ENCODE measurements around the gene PSME4. TPM values are rescaled to one million over a fixed set of nuclear protein-coding genes. Genes with fewer than 3 reads are reported as not detected.
"Not testable (repeated sequence)": the region's sequence is repeated elsewhere in the genome, so short reads cannot be mapped to it uniquely, and the experiment has no call there.

The PSME4 gene
- total RNA-seq, 1 donor from 2014 or later = 74.3 TPM

DNA sequence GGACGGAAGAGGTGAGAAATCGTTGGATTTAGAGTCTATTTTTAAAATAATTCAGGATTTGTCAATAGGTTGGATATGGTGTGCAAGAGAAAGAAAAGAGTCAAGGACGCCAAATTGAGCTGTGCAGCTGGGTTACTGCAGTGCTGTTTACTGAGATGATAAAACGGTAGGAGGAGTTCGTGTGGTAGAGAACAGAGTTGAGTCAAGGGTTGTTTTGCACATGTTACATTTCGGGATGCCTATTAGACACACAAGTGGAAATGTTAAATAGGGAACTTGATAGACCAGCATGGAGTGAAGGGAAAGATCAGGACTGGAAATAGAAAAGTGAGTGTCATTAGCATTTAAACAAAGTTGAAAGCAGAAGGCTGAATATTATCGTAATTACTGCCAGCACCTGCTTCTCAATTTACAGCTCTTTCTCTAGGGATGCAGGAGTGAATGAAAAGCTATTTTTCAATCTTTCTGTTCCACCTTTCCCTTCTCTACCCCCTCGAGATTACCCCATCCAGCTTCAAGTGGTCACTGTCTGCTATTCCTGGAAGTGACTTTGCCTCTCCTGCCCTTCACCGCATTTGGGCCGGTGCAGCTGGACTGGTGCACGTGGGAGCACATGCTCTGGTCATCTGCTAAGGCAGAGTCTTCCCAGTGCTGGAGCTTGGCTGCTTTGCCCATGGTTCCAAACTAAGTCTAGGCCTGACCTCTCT lies 141.4 kb downstream of the PSME4 start:
- intact Hi-C loops (cut with micrococcal nuclease) = no loop called here
- no peaks in the 10 kb centered on the region for H3K27me3 Mint-ChIP-seq
- no peak for DNase-seq
- H3K36me3 Mint-ChIP-seq (ENCODE audit: low read depth) = peaks cover 32% of the 10 kb centered on the region
- no peaks in the 10 kb centered on the region for H3K4me1 Mint-ChIP-seq
- ChIA-PET CTCF (no interaction called here), POLR2A (no interaction called here)
- TF ChIP-seq, protein P1, sequence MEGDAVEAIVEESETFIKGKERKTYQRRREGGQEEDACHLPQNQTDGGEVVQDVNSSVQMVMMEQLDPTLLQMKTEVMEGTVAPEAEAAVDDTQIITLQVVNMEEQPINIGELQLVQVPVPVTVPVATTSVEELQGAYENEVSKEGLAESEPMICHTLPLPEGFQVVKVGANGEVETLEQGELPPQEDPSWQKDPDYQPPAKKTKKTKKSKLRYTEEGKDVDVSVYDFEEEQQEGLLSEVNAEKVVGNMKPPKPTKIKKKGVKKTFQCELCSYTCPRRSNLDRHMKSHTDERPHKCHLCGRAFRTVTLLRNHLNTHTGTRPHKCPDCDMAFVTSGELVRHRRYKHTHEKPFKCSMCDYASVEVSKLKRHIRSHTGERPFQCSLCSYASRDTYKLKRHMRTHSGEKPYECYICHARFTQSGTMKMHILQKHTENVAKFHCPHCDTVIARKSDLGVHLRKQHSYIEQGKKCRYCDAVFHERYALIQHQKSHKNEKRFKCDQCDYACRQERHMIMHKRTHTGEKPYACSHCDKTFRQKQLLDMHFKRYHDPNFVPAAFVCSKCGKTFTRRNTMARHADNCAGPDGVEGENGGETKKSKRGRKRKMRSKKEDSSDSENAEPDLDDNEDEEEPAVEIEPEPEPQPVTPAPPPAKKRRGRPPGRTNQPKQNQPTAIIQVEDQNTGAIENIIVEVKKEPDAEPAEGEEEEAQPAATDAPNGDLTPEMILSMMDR (IDR thresholded peaks at IDR 0.05) = no peak
- ATAC-seq (ENCODE audit: low read depth) = no peak
- no peak overlapping the region for H3K27ac Mint-ChIP-seq
- no peak overlapping the region for H3K4me3 Mint-ChIP-seq
- H3K9me3 Mint-ChIP-seq = peaks cover 3% of the 10 kb centered on the region

DNA sequence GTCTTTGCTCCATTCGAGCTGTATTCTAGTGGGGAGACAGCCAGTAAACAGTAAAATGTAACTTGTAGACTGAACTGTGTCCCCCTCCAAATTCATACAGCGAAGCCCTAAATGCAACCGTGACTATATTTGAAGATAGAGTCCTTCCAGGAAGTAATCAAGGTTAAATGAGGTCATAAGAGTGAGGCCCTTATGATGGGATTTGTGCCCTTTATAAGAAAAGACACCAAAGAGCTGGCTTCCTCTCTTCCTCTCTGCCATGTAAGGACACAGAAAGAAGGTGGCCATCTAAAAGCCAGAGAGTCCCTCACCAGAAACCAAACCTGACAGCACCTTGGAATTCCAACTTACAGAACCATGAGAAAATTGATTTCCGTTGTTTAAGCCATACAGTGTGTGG lies 142.5 kb downstream of the PSME4 start:
- CTCF ChIA-PET = no interaction called here
- H3K27me3 Mint-ChIP-seq = no peaks in the 10 kb centered on the region
- POLR2A ChIA-PET = no interaction called here

DNA sequence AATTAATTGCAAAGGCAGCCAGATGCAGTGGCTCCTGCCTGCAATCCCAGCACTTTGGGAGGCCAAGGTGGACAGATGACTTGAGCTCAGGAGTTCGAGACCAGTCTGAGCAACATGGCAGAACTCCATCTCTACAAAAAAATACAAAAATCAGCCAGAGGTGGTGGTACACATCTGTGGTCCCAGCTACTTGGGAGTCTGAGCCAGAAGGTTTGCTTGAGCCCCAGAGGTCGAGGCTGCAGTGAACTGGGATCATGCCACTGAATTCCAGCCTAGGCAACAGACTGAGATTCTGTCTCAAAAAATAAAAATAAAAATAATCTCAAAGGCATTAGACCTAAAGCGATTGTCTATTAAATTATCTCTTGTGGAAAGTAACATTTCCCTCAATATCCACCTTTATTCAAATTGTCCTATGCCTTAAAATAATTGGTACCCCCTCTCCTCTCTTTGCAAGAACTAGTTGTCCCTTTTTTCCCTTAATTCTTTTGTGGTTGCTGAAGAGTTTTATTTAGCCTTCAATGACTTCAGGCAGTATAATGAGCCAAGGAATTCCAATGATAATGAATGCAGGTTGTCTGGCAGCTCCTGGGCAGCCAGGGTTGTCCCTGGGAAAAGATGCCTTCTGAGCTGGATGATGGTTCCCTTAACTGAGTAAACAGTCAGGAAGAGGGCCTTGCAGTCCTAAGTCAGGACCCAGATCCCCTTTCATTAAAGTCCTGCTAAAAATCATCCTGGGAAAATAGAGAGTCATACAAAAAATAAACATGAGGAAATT lies 143.2 kb downstream of the PSME4 start:
- no peaks in the 10 kb centered on the region for H3K27me3 Mint-ChIP-seq
- H3K9me3 Mint-ChIP-seq = peaks cover 3% of the 10 kb centered on the region
- no peaks in the 10 kb centered on the region for H3K4me1 Mint-ChIP-seq
- CTCF ChIA-PET = no interaction called here
- DNase-seq (no peak), ATAC-seq (ENCODE audit: low read depth) (no peak)
- peaks cover 25% of the 10 kb centered on the region for H3K36me3 Mint-ChIP-seq (ENCODE audit: low read depth)
- POLR2A ChIA-PET = no interaction called here
- H3K27ac Mint-ChIP-seq = no peak overlapping the region
- TF ChIP-seq, protein P1 (IDR thresholded peaks at IDR 0.05) = no peak
- H3K4me3 Mint-ChIP-seq = no peak overlapping the region
- intact Hi-C loops (cut with micrococcal nuclease) = no loop called here

More for the DNA sequence above, 142.5 kb downstream of the PSME4 start:
- H3K27ac Mint-ChIP-seq = no peak overlapping the region
- peaks cover 3% of the 10 kb centered on the region for H3K9me3 Mint-ChIP-seq
- peaks cover 24% of the 10 kb centered on the region for H3K36me3 Mint-ChIP-seq (ENCODE audit: low read depth)
- no peak for DNase-seq
- no peaks in the 10 kb centered on the region for H3K4me1 Mint-ChIP-seq
- H3K4me3 Mint-ChIP-seq = no peak overlapping the region
- TF ChIP-seq, protein P1 (IDR thresholded peaks at IDR 0.05) = no peak
- intact Hi-C loops (cut with micrococcal nuclease) = no loop called here
- ATAC-seq (ENCODE audit: low read depth) = no peak

DNA sequence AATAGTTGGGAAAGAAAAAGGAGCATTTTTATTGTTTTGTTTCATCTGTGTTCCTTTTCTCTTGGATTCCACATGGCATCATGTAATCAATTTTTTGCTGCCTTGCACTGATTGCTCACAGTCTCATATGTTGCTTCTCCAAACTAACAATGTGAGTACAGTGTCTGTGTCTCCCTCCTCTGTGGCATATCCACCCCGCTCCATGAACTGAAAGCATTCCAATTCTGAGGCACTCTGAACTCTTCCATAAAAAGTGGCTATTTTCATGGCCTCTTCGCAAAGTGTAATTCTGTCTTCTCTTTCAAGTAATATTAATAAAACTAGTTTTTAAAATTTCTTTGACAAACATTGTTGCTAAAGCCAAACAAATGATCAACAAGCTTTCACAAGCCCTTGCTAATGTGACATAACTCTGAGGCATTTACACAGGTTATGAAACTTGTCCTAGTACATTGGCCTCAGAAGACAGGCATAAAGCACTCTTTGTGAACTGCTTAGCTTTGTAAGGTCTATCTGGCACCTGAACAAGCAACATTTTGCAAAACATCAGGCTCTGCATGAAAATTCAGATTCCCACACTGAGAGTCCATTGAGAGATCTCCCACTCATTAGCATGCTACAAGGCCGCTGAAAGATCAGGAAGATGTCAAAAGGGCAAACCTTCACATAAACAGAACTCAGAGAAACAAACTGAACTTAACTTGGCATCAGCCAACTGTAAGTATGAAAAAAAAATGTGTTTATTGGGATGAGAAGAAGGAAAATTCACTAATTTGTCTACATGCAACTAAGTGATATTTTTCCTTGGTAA lies 144.0 kb downstream of the PSME4 start:
- ChIA-PET CTCF (no interaction called here), POLR2A (no interaction called here)
- no peak for DNase-seq
- intact Hi-C loops (cut with micrococcal nuclease) = no loop called here
- no peak for ATAC-seq (ENCODE audit: low read depth)
- Mint-ChIP-seq H3K4me3 (no peak overlapping the region), H3K9me3 (peaks cover 3% of the 10 kb centered on the region), H3K27me3 (no peaks in the 10 kb centered on the region), H3K36me3 (ENCODE audit: low read depth) (peaks cover 22% of the 10 kb centered on the region), H3K4me1 (no peaks in the 10 kb centered on the region), H3K27ac (no peak overlapping the region)
- TF ChIP-seq, protein P1 (IDR thresholded peaks at IDR 0.05) = no peak

DNA sequence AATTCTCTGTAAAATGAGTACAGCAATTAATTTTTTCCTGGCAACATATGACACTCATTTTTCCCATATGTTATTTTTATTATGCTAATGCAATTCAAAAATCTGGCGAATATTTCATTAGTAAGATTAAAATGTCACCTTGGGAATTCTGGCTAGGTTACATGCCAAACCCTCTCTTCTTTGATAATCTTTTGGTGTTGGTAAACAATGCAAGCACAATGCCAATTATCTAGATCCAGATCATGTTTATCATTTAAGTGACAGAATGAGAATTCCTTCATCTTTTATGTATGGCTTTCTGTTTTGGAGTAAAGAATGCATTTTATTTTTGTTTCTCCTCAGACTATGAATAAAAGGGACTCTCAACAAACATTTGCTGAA lies 144.8 kb downstream of the PSME4 start:
- ChIA-PET CTCF (no interaction called here), POLR2A (no interaction called here)
- ATAC-seq (ENCODE audit: low read depth) = no peak

DNA sequence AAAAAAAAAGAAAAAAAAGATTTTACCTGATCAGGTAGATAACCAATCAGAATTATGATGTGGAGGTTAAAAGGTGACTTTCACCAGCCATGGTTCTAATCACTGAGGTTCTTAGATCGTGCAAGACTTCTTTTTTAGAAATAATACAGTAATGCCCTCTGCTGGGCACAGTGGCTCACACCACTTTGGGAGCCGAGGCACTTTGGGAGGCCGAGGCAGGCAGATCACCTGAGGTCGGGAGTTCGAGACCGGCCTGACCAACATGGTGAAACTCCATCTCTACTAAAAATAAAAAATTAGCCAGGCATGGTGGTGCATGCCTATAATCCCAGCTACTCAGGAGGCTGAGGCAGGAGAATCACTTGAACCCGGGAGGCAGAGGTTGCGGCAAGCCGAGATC lies 147.2 kb downstream of the PSME4 start:
- ATAC-seq (ENCODE audit: low read depth); H3K27me3 Mint-ChIP-seq; H3K4me3 Mint-ChIP-seq; H3K9me3 Mint-ChIP-seq; intact Hi-C loops (cut with micrococcal nuclease); CTCF ChIA-PET; H3K27ac Mint-ChIP-seq; H3K4me1 Mint-ChIP-seq; DNase-seq: not testable (repeated sequence)
- H3K36me3 Mint-ChIP-seq (ENCODE audit: low read depth) = peaks cover 25% of the 10 kb centered on the region
- POLR2A ChIA-PET = interaction anchor here (0.7 kb wide), 1 partner anchor 1592 kb away, joined by 4 read pairs; no protein-coding TSS in a partner anchor

More for the DNA sequence above, 144.8 kb downstream of the PSME4 start:
- no peak overlapping the region for H3K27ac Mint-ChIP-seq
- no peaks in the 10 kb centered on the region for H3K4me1 Mint-ChIP-seq
- no peak for DNase-seq
- H3K27me3 Mint-ChIP-seq = no peaks in the 10 kb centered on the region
- intact Hi-C loops (cut with micrococcal nuclease) = no loop called here
- H3K9me3 Mint-ChIP-seq = peaks cover 3% of the 10 kb centered on the region
- no peak overlapping the region for H3K4me3 Mint-ChIP-seq
- peaks cover 16% of the 10 kb centered on the region for H3K36me3 Mint-ChIP-seq (ENCODE audit: low read depth)
- TF ChIP-seq, protein P1 (IDR thresholded peaks at IDR 0.05) = no peak
